Measurements from ENCODE around the gene THAP3. TPM values are rescaled to one million over a fixed set of nuclear protein-coding genes. Genes with fewer than 3 reads are reported as not detected.

Gene THAP3
- total and polyA plus RNA-seq, 9 of the 15 experiments (the other 6 are each of a cell fraction or from before 2014, with no cell fraction given): 1.9 to 31.2 (median 18.2) TPM

- no peak; the same call in 1 of the 2 replicates for TF ChIP-seq ETS1 (conservative IDR thresholded peaks at IDR 0.05; ENCODE audit: control insufficient read depth, low read depth, low read length)
- peak; percentile 77; the same call in 1 of the 2 replicates for TF ChIP-seq NFE2L1 (tag; IDR thresholded peaks at IDR 0.05; ENCODE audit: borderline replicate concordance, low read depth)
- TF ChIP-seq MIER1 (IDR thresholded peaks at IDR 0.05; ENCODE audit: low read depth): no peak
- no peak for TF ChIP-seq ZNF12 (CRISPR knock-in tag; IDR thresholded peaks at IDR 0.05)
- TF ChIP-seq RNF219 (CRISPR knock-in tag; IDR thresholded peaks at IDR 0.05): no peak
- peak; percentile 97 for TF ChIP-seq MAFF (IDR thresholded peaks at IDR 0.05; ENCODE audit: low read length)
- no peak for TF ChIP-seq DNMT1 (IDR thresholded peaks at IDR 0.05)
- no peak for TF ChIP-seq E2F6 (IDR thresholded peaks at IDR 0.05; ENCODE audit: borderline replicate concordance in 1 of 2, extremely low read depth in 1 of 2, insufficient read depth in 1 of 2, insufficient read length in 1 of 2, low read depth in 1 of 2, low read length in 1 of 2, poor library complexity in 1 of 2, severe bottlenecking in 1 of 2)
- no peak for TF ChIP-seq ZNF280B (CRISPR knock-in tag; IDR thresholded peaks at IDR 0.05)
- 0 out of 2 replicates have a peak, but pooled peaks have one; percentile 60 for TF ChIP-seq TGIF2 (CRISPR knock-in tag; IDR thresholded peaks at IDR 0.05)
- no peak for TF ChIP-seq HSF4 (CRISPR knock-in tag; IDR thresholded peaks at IDR 0.05; ENCODE audit: borderline replicate concordance)
- no peak for TF ChIP-seq ZHX1 (conservative IDR thresholded peaks at IDR 0.05; ENCODE audit: low read length)
- TF ChIP-seq DIDO1 (tag; IDR thresholded peaks at IDR 0.05; ENCODE audit: low read depth): no peak
- no peak for TF ChIP-seq HNRNPK (IDR thresholded peaks at IDR 0.05; ENCODE audit: low read depth, low read length, poor library complexity, severe bottlenecking)
- peak; percentile 77 for TF ChIP-seq NFIC (IDR thresholded peaks at IDR 0.05)
- TF ChIP-seq RUNX1 (IDR thresholded peaks at IDR 0.05; ENCODE audit: low read depth): no peak
These were observed 23.4 kb upstream of the THAP3 start (continued) for GRCh38 chr1:6601049-6601922.

Measured in K562 (cell line).